Caco-2 (cell line): ENCODE data around the gene CBLN1. TPM values are rescaled to one million over a fixed set of nuclear protein-coding genes. Genes with fewer than 3 reads are reported as not detected.

Experiments
- BruUV-seq: library from RNA; stranded (reverse); fragments of 400-500 nt; replicated peaks from 2 replicates; lab custom pipeline; 2021; lab: Mats Ljungman, UMichigan
- CTCF ChIA-PET: fragments of 300-600 bp; sonication (Branson Sonifier 250); formaldehyde crosslinking; loops from one replicate; lab custom pipeline; 2022; ENCODE audit warnings: antibody characterized with exemption; lab: Charles Lee
- POLR2A ChIA-PET: fragments of 300-600 bp; sonication (Branson Sonifier 250); formaldehyde crosslinking; loops from one replicate; lab custom pipeline; 2022; ENCODE audit warnings: antibody characterized with exemption; lab: Charles Lee
- DNase-seq, 2 experiments: peaks; one replicate each; pipeline versions ENCODE4 v3.0.0 to v3.0.0-alpha.2; 2020 to 2022
- H3K27me3 ChIP-seq: replicated peaks from 2 replicates; pipeline ENCODE4 v1.6.0; 2011; ENCODE audit warnings: low read length; ENCODE audit not compliant: control insufficient read depth, insufficient read depth
- H3K36me3 ChIP-seq: 2 replicates; pipeline ENCODE4 v1.5.1; 2011; ENCODE audit warnings: low read length; ENCODE audit not compliant: control insufficient read depth, insufficient read depth
- H3K4me1 ChIP-seq: fragments of 250-450 bp; sonication (Bioruptor Pico); 2 replicates; pipeline ENCODE4 v1.5.1; 2020; ENCODE audit warnings: mild to moderate bottlenecking
- H3K4me3 ChIP-seq: 2 replicates; pipeline ENCODE4 v1.5.1; 2011; ENCODE audit warnings: low read depth, mild to moderate bottlenecking, control low read depth, low read length
- H3K9me3 ChIP-seq: fragments of 250-450 bp; sonication (Bioruptor Pico); 2 replicates; pipeline ENCODE4 v1.5.1; 2020; ENCODE audit warnings: mild to moderate bottlenecking, moderate library complexity
- H3K27ac Mint-ChIP-seq: one replicate; pipeline ENCODE4 v1.8.0; 2022; ENCODE audit warnings: mixed read lengths; ENCODE audit not compliant: unreplicated experiment
- H3K27me3 Mint-ChIP-seq: one replicate; pipeline ENCODE4 v1.8.0; 2022; ENCODE audit warnings: mixed read lengths; ENCODE audit not compliant: insufficient read depth, unreplicated experiment
- H3K36me3 Mint-ChIP-seq: one replicate; pipeline ENCODE4 v1.8.0; 2022; ENCODE audit warnings: mild to moderate bottlenecking, mixed read lengths; ENCODE audit not compliant: insufficient read depth, unreplicated experiment
- H3K4me1 Mint-ChIP-seq: one replicate; pipeline ENCODE4 v1.8.0; 2022; ENCODE audit warnings: low read depth, mixed read lengths; ENCODE audit not compliant: unreplicated experiment
- H3K4me3 Mint-ChIP-seq: one replicate; pipeline ENCODE4 v1.8.0; 2022; ENCODE audit warnings: mild to moderate bottlenecking, moderate library complexity, mixed read lengths; ENCODE audit not compliant: unreplicated experiment
- H3K9me3 Mint-ChIP-seq: one replicate; pipeline ENCODE4 v1.8.0; 2022; ENCODE audit warnings: mixed read lengths; ENCODE audit not compliant: unreplicated experiment
- CTCF ChIP-seq, 2 experiments: fragments of 200-600 bp in 1 of 2; IDR thresholded peaks; 1 replicate in 1 of 2; 2 replicates in 1 of 2; pipeline versions ENCODE4 v1.5.1 to v1.8.0; 2011 to 2022; ENCODE audit warnings: antibody characterized with exemption in 1 of 2, control low read depth in 1 of 2, inconsistent platforms in 1 of 2, low read depth in 1 of 2, low read length in 1 of 2, mild to moderate bottlenecking in 1 of 2, moderate library complexity in 1 of 2; ENCODE audit not compliant: insufficient read depth in 1 of 2, severe bottlenecking in 1 of 2, unreplicated experiment in 1 of 2
- intact Hi-C: fragments of 100-400 bp; cut with micrococcal nuclease; formaldehyde crosslinking; loops from one replicate; pipeline ENCODE4 v1.10.0; 2022; ENCODE audit not compliant: unreplicated experiment
- total RNA-seq: library from RNA; stranded (reverse); gene quantifications from 2 replicates; pipeline ENCODE4 v1.2.3, GENCODE V29; 2022

The CBLN1 gene
- total RNA-seq, 1 experiment from 2014 or later: not detected

GRCh38 chr16:49262501-49262900 lies 19.1 kb downstream of the CBLN1 start:
- POLR2A ChIA-PET: no interaction called here
- Mint-ChIP-seq H3K27me3 (peaks cover 2% of the 10 kb centered on the region), H3K27ac (no peak overlapping the region)

GRCh38 chr16:49261930-49262329 lies 19.7 kb downstream of the CBLN1 start:
- H3K27me3 ChIP-seq: no peaks in the 10 kb centered on the region
- CTCF ChIA-PET: no interaction called here
- no peak overlapping the region for H3K27ac Mint-ChIP-seq
- no peak for TF ChIP-seq CTCF (IDR thresholded peaks at IDR 0.05; ENCODE audit: insufficient read depth in 1 of 2, low read depth in 1 of 2, low read length in 1 of 2, severe bottlenecking in 1 of 2, unreplicated experiment in 1 of 2)
- no peak for DNase-seq
- no peaks in the 10 kb centered on the region for H3K9me3 ChIP-seq
- 0 out of 2 replicates have a peak, but pooled peaks cover 3% of the 10 kb centered on the region for H3K4me1 ChIP-seq
- POLR2A ChIA-PET: no interaction called here
- no peaks in the 10 kb centered on the region for H3K4me1 Mint-ChIP-seq
- H3K27me3 Mint-ChIP-seq: peaks cover 2% of the 10 kb centered on the region
- no peak overlapping the region for H3K4me3 ChIP-seq
- intact Hi-C loops: no loop called here
- no peaks in the 10 kb centered on the region for H3K36me3 ChIP-seq
- H3K4me3 Mint-ChIP-seq: no peak overlapping the region
- BruUV-seq: no TSS peak
- H3K9me3 Mint-ChIP-seq: no peaks in the 10 kb centered on the region
- no peaks in the 10 kb centered on the region for H3K36me3 Mint-ChIP-seq

More at GRCh38 chr16:49262501-49262900, 19.1 kb downstream of the CBLN1 start:
- H3K4me1 ChIP-seq: 0 out of 2 replicates have a peak, but pooled peaks cover 3% of the 10 kb centered on the region
- no peaks in the 10 kb centered on the region for H3K4me1 Mint-ChIP-seq
- no peaks in the 10 kb centered on the region for H3K36me3 Mint-ChIP-seq
- CTCF ChIA-PET: no interaction called here
- no peaks in the 10 kb centered on the region for H3K9me3 ChIP-seq
- H3K9me3 Mint-ChIP-seq: no peaks in the 10 kb centered on the region
- no peaks in the 10 kb centered on the region for H3K27me3 ChIP-seq
- intact Hi-C loops: no loop called here
- H3K36me3 ChIP-seq: no peaks in the 10 kb centered on the region
- DNase-seq: no peak
- BruUV-seq: no TSS peak
- H3K4me3 Mint-ChIP-seq: no peak overlapping the region
- no peak for TF ChIP-seq CTCF (IDR thresholded peaks at IDR 0.05; ENCODE audit: insufficient read depth in 1 of 2, low read depth in 1 of 2, low read length in 1 of 2, severe bottlenecking in 1 of 2, unreplicated experiment in 1 of 2)
- H3K4me3 ChIP-seq: no peak overlapping the region

GRCh38 chr16:49260956-49261530 lies 20.6 kb downstream of the CBLN1 start:
- Mint-ChIP-seq H3K4me1 (no peaks in the 10 kb centered on the region), H3K36me3 (no peaks in the 10 kb centered on the region), H3K4me3 (no peak overlapping the region), H3K27me3 (peaks cover 5% of the 10 kb centered on the region), H3K9me3 (peaks cover 9% of the 10 kb centered on the region), H3K27ac (no peak overlapping the region)
- Histone ChIP-seq H3K36me3 (no peaks in the 10 kb centered on the region), H3K9me3 (0 out of 2 replicates have a peak, but pooled peaks cover under 1% of the 10 kb centered on the region), H3K4me3 (no peak overlapping the region), H3K4me1 (0 out of 2 replicates have a peak, but pooled peaks cover 3% of the 10 kb centered on the region), H3K27me3 (no peaks in the 10 kb centered on the region)
- ChIA-PET POLR2A (no interaction called here), CTCF (no interaction called here)
- no TSS peak for BruUV-seq
- TF ChIP-seq CTCF (IDR thresholded peaks at IDR 0.05; ENCODE audit: insufficient read depth in 1 of 2, low read depth in 1 of 2, low read length in 1 of 2, severe bottlenecking in 1 of 2, unreplicated experiment in 1 of 2): no peak
- intact Hi-C loops: no loop called here
- no peak for DNase-seq
